ENCODE results near the gene NIP7. TPM values are rescaled to one million over a fixed set of nuclear protein-coding genes. Genes with fewer than 3 reads are reported as not detected.

The NIP7 gene
- total RNA-seq, 1 experiment from 2014 or later = 62.8 TPM

DNA sequence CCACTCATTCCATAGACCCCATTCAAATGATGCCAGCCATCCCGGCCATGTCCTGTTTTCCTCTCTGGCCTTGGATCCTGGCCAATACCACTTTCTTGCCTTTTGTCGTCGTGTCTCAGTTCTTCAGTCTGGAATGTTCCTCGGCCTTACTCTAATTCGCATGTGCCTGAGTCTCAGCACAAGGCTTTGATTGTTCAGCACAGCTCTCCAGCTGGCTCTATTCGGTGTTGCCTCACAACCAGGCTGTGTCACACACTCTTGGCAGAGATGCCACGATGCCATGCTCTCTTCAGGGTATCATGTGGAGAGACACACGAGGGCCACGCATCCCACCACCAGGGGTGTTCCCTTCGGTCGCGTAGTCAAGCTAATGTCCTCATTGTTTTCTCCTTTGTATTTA lies 30.3 kb upstream of the NIP7 start:
- intact Hi-C loops (cut with micrococcal nuclease) = no loop called here
- Histone ChIP-seq H2AFZ (ENCODE audit: low read depth, low read length, poor library complexity, severe bottlenecking) (no peak overlapping the region), H3K4me3 (replicated peaks in 1 of 2; ENCODE audit: low read depth in 1 of 2, low read length in 2 of 2) (no peak overlapping the region), H3K9me2 (ENCODE audit: insufficient read depth) (no peaks in the 10 kb centered on the region), H3K9ac (ENCODE audit: low read length) (no peak overlapping the region), H4K20me1 (ENCODE audit: insufficient read depth) (no peaks in the 10 kb centered on the region), H3K79me2 (ENCODE audit: insufficient read depth, low read length) (peaks cover 30% of the 10 kb centered on the region), H3K9me3 (ENCODE audit: control insufficient read depth in 1 of 2, insufficient read depth in 1 of 2, low read depth in 1 of 2, low read length in 2 of 2) (no peaks in the 10 kb centered on the region), H3K4me1 (ENCODE audit: control insufficient read depth in 1 of 2, insufficient read depth in 2 of 2, low read length in 2 of 2) (peaks cover 6 to 14% of the 10 kb centered on the region in 2 experiments), H3K4me2 (ENCODE audit: low read length) (no peak overlapping the region), H3K36me3 (ENCODE audit: control insufficient read depth in 1 of 2, insufficient read depth in 2 of 2, low read length in 2 of 2) (peaks cover 8% of the 10 kb centered on the region in 2 experiments; a peak in 3 of 4 replicates), H3K27ac (ENCODE audit: low read depth, low read length) (no peak overlapping the region), H3K27me3 (ENCODE audit: insufficient read depth, low read length) (no peaks in the 10 kb centered on the region)
- ATAC-seq (no peak), DNase-seq (ENCODE audit: low read depth, low spot score) (no peak)
- CTCF ChIA-PET = no interaction called here
- no TSS peak for BruUV-seq (replicated peaks)
- no peak for TF ChIP-seq FOSL1 (IDR thresholded peaks at IDR 0.05; ENCODE audit: low read depth)
- TF ChIP-seq, protein P1, sequence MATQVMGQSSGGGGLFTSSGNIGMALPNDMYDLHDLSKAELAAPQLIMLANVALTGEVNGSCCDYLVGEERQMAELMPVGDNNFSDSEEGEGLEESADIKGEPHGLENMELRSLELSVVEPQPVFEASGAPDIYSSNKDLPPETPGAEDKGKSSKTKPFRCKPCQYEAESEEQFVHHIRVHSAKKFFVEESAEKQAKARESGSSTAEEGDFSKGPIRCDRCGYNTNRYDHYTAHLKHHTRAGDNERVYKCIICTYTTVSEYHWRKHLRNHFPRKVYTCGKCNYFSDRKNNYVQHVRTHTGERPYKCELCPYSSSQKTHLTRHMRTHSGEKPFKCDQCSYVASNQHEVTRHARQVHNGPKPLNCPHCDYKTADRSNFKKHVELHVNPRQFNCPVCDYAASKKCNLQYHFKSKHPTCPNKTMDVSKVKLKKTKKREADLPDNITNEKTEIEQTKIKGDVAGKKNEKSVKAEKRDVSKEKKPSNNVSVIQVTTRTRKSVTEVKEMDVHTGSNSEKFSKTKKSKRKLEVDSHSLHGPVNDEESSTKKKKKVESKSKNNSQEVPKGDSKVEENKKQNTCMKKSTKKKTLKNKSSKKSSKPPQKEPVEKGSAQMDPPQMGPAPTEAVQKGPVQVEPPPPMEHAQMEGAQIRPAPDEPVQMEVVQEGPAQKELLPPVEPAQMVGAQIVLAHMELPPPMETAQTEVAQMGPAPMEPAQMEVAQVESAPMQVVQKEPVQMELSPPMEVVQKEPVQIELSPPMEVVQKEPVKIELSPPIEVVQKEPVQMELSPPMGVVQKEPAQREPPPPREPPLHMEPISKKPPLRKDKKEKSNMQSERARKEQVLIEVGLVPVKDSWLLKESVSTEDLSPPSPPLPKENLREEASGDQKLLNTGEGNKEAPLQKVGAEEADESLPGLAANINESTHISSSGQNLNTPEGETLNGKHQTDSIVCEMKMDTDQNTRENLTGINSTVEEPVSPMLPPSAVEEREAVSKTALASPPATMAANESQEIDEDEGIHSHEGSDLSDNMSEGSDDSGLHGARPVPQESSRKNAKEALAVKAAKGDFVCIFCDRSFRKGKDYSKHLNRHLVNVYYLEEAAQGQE (IDR thresholded peaks at IDR 0.05; ENCODE audit: low read depth) = no peak
- TF ChIP-seq SIN3A (IDR thresholded peaks at IDR 0.05; ENCODE audit: low read depth) = no peak
- TF ChIP-seq ELF1 (IDR thresholded peaks at IDR 0.05; ENCODE audit: borderline replicate concordance, low read depth) = no peak
- no peak for TF ChIP-seq ZFX (IDR thresholded peaks at IDR 0.05)
- no peak for TF ChIP-seq CEBPB (IDR thresholded peaks at IDR 0.05; ENCODE audit: low read depth)
- no peak for TF ChIP-seq EZH2 (IDR thresholded peaks at IDR 0.05)
- TF ChIP-seq RAD21 (IDR thresholded peaks at IDR 0.05; ENCODE audit: low read depth) = no peak
- TF ChIP-seq POLR2AphosphoS5 (IDR thresholded peaks at IDR 0.05; ENCODE audit: low read depth, low read length) = no peak
- TF ChIP-seq EGR1 (IDR thresholded peaks at IDR 0.05; ENCODE audit: low read depth) = no peak
- no peak for TF ChIP-seq MAX (IDR thresholded peaks at IDR 0.05)
- no peak for TF ChIP-seq SRF (IDR thresholded peaks at IDR 0.05; ENCODE audit: low read depth)
- TF ChIP-seq YY1 (IDR thresholded peaks at IDR 0.05; ENCODE audit: extremely low read depth, insufficient replicate concordance, low read depth, low read length) = no peak
- RAD21 ChIA-PET (ENCODE audit: low non-redundant PET in 1 of 2, low total read pairs in 2 of 2, uncharacterized antibody in 2 of 2, unreplicated experiment in 2 of 2) = no interaction called here
- POLR2A ChIA-PET = interaction anchor here (0.6 kb wide), 1 partner anchor 178 kb away, joined by 3 read pairs; no protein-coding TSS in a partner anchor

Data from HCT116 (cell line).